Esophagus muscularis mucosa (tissue), 4 donors: ENCODE measurements around the gene SLC25A30.

Source experiments
- EP300 ChIP-seq: sonication (generic); formaldehyde crosslinking; IDR thresholded peaks from one replicate; pipeline ENCODE4 v1.6.1; 2017; ENCODE audit warnings: antibody characterized with exemption
- POLR2A ChIP-seq: fragments of 450-650 bp; IDR thresholded peaks from one replicate; pipeline ENCODE4 v1.6.1; 2017; ENCODE audit warnings: antibody characterized with exemption, moderate library complexity, mild to moderate bottlenecking, low read depth
- POLR2AphosphoS5 ChIP-seq, 2 donors: sonication (generic); formaldehyde crosslinking; IDR thresholded peaks; one replicate each; pipeline ENCODE4 v1.6.1; 2017; ENCODE audit warnings: antibody characterized with exemption in 2 of 2
- TF ChIP-seq, protein P1 (sequence below), 3 experiments: fragments of 200-600 bp in 2 of 3; fragments of 450-650 bp in 1 of 3; sonication (generic) in 2 of 3; IDR thresholded peaks; one replicate each; pipeline ENCODE4 v1.5.1; 2017 to 2019; ENCODE audit warnings: antibody characterized with exemption in 3 of 3, mild to moderate bottlenecking in 2 of 3, moderate library complexity in 1 of 3

DNA sequence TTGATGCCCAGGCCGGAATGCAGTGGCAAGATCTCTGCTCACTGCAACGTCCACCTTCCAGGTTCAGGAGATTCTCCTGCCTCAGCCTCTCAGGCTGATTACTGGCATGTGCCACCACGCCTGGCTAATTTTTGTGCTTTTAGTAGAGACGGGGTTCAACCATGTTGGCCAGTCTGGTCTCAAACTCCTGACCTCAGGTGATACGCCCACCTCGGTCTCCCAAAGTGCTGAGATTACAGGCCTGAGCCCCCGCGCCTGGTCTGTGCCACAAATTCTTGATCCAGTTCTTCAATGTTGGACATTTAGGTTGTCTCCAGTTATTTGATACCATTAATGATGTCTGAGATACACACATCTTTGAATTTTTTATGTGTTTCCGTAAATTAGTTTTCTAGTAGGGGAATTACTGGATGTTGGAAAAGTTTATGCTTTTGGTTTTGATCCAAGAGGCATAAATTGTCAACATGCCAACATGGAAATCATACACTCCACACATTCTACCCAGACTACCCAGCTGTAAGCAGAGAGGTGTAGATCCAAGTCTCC, 46.0 kb upstream of the SLC25A30 start:
- TF ChIP-seq POLR2AphosphoS5 (IDR thresholded peaks at IDR 0.05) (no peak), EP300 (no peak), POLR2A (no peak)
- TF ChIP-seq, protein P1, sequence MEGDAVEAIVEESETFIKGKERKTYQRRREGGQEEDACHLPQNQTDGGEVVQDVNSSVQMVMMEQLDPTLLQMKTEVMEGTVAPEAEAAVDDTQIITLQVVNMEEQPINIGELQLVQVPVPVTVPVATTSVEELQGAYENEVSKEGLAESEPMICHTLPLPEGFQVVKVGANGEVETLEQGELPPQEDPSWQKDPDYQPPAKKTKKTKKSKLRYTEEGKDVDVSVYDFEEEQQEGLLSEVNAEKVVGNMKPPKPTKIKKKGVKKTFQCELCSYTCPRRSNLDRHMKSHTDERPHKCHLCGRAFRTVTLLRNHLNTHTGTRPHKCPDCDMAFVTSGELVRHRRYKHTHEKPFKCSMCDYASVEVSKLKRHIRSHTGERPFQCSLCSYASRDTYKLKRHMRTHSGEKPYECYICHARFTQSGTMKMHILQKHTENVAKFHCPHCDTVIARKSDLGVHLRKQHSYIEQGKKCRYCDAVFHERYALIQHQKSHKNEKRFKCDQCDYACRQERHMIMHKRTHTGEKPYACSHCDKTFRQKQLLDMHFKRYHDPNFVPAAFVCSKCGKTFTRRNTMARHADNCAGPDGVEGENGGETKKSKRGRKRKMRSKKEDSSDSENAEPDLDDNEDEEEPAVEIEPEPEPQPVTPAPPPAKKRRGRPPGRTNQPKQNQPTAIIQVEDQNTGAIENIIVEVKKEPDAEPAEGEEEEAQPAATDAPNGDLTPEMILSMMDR (IDR thresholded peaks at IDR 0.05): no peak
